DOHH2 (cell line): Measurements from ENCODE around the gene LDLRAD4.

Source experiments
- EZH2phosphoT487 ChIP-seq: fragments of 200-600 bp; sonication (generic); IDR thresholded peaks from 2 replicates; pipeline ENCODE4 v1.6.1; 2017; ENCODE audit warnings: borderline replicate concordance, mild to moderate bottlenecking, antibody characterized with exemption, low read length, moderate library complexity, mixed read lengths
- TF ChIP-seq, protein P1 (sequence below): fragments of 200-600 bp; sonication (generic); IDR thresholded peaks from one replicate; pipeline ENCODE4 v1.5.1; 2014; ENCODE audit warnings: antibody characterized with exemption, mild to moderate bottlenecking, low read depth, low read length; ENCODE audit not compliant: poor library complexity, severe bottlenecking

DNA sequence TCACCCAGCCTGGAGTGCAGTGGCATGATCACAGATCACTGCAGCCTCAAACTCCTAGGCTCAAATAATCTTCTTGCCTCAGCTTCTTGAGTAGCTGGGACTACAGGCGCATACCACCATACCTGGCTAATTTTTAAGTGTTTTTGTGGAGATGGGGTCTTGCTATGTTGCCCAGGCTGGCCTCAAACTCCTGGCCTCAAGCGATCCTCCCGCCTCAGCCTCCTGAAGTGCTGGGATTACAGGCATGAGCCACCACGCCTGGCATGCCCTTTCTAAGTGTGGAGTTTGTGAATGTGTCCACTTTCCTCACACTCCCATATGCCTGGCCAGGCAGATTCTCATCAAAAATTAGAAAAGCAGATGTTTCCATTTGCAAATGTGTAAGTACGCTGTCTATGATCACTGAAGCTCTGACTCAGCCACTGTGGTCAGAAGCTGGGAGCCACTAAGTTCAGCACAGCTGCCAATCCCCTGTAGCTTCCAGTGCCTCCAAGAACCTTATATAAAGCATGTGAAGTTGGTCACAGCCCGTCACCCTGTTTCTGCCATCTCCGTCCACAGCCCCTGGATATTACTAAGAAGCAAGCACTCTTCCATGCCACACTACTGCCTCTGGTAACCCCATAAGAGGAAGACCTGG lies 352.4 kb downstream of the LDLRAD4 start:
- TF ChIP-seq, protein P1, sequence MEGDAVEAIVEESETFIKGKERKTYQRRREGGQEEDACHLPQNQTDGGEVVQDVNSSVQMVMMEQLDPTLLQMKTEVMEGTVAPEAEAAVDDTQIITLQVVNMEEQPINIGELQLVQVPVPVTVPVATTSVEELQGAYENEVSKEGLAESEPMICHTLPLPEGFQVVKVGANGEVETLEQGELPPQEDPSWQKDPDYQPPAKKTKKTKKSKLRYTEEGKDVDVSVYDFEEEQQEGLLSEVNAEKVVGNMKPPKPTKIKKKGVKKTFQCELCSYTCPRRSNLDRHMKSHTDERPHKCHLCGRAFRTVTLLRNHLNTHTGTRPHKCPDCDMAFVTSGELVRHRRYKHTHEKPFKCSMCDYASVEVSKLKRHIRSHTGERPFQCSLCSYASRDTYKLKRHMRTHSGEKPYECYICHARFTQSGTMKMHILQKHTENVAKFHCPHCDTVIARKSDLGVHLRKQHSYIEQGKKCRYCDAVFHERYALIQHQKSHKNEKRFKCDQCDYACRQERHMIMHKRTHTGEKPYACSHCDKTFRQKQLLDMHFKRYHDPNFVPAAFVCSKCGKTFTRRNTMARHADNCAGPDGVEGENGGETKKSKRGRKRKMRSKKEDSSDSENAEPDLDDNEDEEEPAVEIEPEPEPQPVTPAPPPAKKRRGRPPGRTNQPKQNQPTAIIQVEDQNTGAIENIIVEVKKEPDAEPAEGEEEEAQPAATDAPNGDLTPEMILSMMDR, result no peak
- TF ChIP-seq EZH2phosphoT487, result no peak
